Activated gamma-delta T cell (primary cell): ENCODE data around the gene EHMT1.
"Not testable (repeated sequence)": the region's sequence is repeated elsewhere in the genome, so short reads cannot be mapped to it uniquely, and the experiment has no call there.

ENCODE experiments used
- DNase-seq: peaks from one replicate; lab custom pipeline; 2025; lab: John Stamatoyannopoulos, UW

The EHMT1 gene

GRCh38 chr9:137804908-137805630 is 186.3 kb downstream of the EHMT1 start:
- no peak for DNase-seq

GRCh38 chr9:137807721-137808703 is 189.2 kb downstream of the EHMT1 start:
- no peak for DNase-seq

- DNase-seq, result no peak
These were observed 190.3 kb downstream of the EHMT1 start for GRCh38 chr9:137809040-137809576.

GRCh38 chr9:137809726-137810450 is 191.1 kb downstream of the EHMT1 start:
- DNase-seq, result not testable (repeated sequence)

- DNase-seq, result no peak
These were observed 192.6 kb downstream of the EHMT1 start for GRCh38 chr9:137811283-137811870.

- no peak for DNase-seq
These were observed 193.7 kb downstream of the EHMT1 start for GRCh38 chr9:137812356-137813023.

GRCh38 chr9:137813167-137813566 is 194.4 kb downstream of the EHMT1 start:
- no peak for DNase-seq

GRCh38 chr9:137813651-137814415 is 195.0 kb downstream of the EHMT1 start:
- no peak for DNase-seq

GRCh38 chr9:137814436-137814835 is 195.6 kb downstream of the EHMT1 start:
- no peak for DNase-seq

GRCh38 chr9:137814841-137815240 is 196.0 kb downstream of the EHMT1 start:
- DNase-seq, result no peak

GRCh38 chr9:137815256-137816255 is 196.8 kb downstream of the EHMT1 start:
- no peak for DNase-seq

GRCh38 chr9:137816531-137817235 is 197.9 kb downstream of the EHMT1 start:
- DNase-seq, result no peak

GRCh38 chr9:137817236-137818200 is 198.7 kb downstream of the EHMT1 start:
- no peak for DNase-seq

- no peak for DNase-seq
These were observed 199.5 kb downstream of the EHMT1 start for GRCh38 chr9:137818286-137818685.

- DNase-seq, result no peak
These were observed 201.5 kb downstream of the EHMT1 start for GRCh38 chr9:137820161-137820855.

- no peak for DNase-seq
These were observed 205.4 kb downstream of the EHMT1 start for GRCh38 chr9:137823986-137824771.
